Spleen (tissue), 7 donors: ENCODE measurements around the gene MLF2.

Experiments
- CTCF ChIP-seq, 11 experiments: fragments of 200-600 bp in 7 of 11; fragments of 450-650 bp in 4 of 11; sonication (generic) in 4 of 11; IDR thresholded peaks in 8 of 11; conservative IDR thresholded peaks in 3 of 11; 1 replicate in 7 of 11; 2 replicates in 4 of 11; pipeline versions ENCODE4 v1.4.0 to v1.8.0; 2016 to 2021; ENCODE audit warnings: antibody characterized with exemption in 11 of 11, inconsistent platforms in 4 of 11, mild to moderate bottlenecking in 1 of 11
- POLR2AphosphoS5 ChIP-seq, 3 donors: sonication (generic); formaldehyde crosslinking; IDR thresholded peaks; one replicate each; pipeline ENCODE4 v1.5.1; 2017; ENCODE audit warnings: antibody characterized with exemption in 3 of 3
- donor health status: DM: no; HTN: no; CAD: no; lungs with moderate emphysema.
- donor health status: DM: no; HTN: no; CAD: no.
- donor health status: DM: no; HTN: no; CAD: no.

GRCh38 chr12:6788972-6789924 lies 36.3 kb upstream of the MLF2 start, which contains the start of gene CD4:
- TF ChIP-seq CTCF (IDR thresholded peaks at IDR 0.05 in 8 of 11, conservative IDR thresholded peaks at IDR 0.05 in 3 of 11) (no peak), POLR2AphosphoS5 (IDR thresholded peaks at IDR 0.05) (peak; percentile 73 to 88 (median 85))
